SU-DHL-6 (cell line): ENCODE results near the gene WDR64.

ENCODE experiments used
- H2AFZ ChIP-seq: fragments of 200-600 bp; sonication (generic); 2 replicates; pipeline ENCODE4 v1.6.1; 2014; ENCODE audit warnings: low read depth, mild to moderate bottlenecking, moderate library complexity, mixed read lengths, antibody characterized with exemption, low read length; ENCODE audit not compliant: severe bottlenecking
- H3F3A ChIP-seq: fragments of 200-600 bp; shearing (Covaris generic); 2 replicates; pipeline ENCODE4 v1.6.0; 2016; ENCODE audit warnings: antibody characterized with exemption, mild to moderate bottlenecking; ENCODE audit not compliant: insufficient read depth
- H3K27ac ChIP-seq: fragments of 200-600 bp; sonication (generic); 2 replicates; pipeline ENCODE4 v1.5.1; 2016; ENCODE audit warnings: low read depth, mild to moderate bottlenecking, low read length, moderate library complexity, mixed read lengths
- H3K27me3 ChIP-seq: fragments of 200-600 bp; sonication (generic), shearing (Covaris generic); 2 replicates; pipeline ENCODE4 v1.6.0; 2014; ENCODE audit warnings: mild to moderate bottlenecking, low read length
- H3K36me3 ChIP-seq: fragments of 200-600 bp; sonication (generic); 2 replicates; pipeline ENCODE4 v1.6.1; 2014; ENCODE audit warnings: mild to moderate bottlenecking, low read length, mixed read lengths
- H3K4me2 ChIP-seq: fragments of 300-600, 200-600 bp; shearing (Covaris generic), sonication (generic); 2 replicates; pipeline ENCODE4 v1.6.0; 2014; ENCODE audit warnings: low read length, low read depth, mild to moderate bottlenecking; ENCODE audit not compliant: poor library complexity, severe bottlenecking
- H3K4me3 ChIP-seq: fragments of 200-600 bp; sonication (generic); 2 replicates; pipeline ENCODE4 v1.5.1; 2014; ENCODE audit warnings: antibody characterized with exemption, low read length, mild to moderate bottlenecking, mixed read lengths; ENCODE audit not compliant: insufficient read depth, poor library complexity, severe bottlenecking
- H3K79me2 ChIP-seq: fragments of 200-600 bp; sonication (generic); 2 replicates; pipeline ENCODE4 v1.6.1; 2014; ENCODE audit warnings: mild to moderate bottlenecking, low read length, moderate library complexity; ENCODE audit not compliant: insufficient read depth
- H3K9ac ChIP-seq: fragments of 200-600 bp; sonication (generic); 2 replicates; pipeline ENCODE4 v1.7.0; 2014; ENCODE audit warnings: mild to moderate bottlenecking, low read length
- H3K9me2 ChIP-seq: fragments of 200-600 bp; sonication (generic); replicated peaks from 2 replicates; pipeline ENCODE4 v1.6.1; 2014; ENCODE audit warnings: low read length; ENCODE audit not compliant: insufficient read depth
- H3K9me3 ChIP-seq: fragments of 200-600 bp; sonication (generic); 2 replicates; pipeline ENCODE4 v1.6.1; 2014; ENCODE audit warnings: low read length, mixed read lengths; ENCODE audit not compliant: insufficient read depth
- H4K20me1 ChIP-seq: fragments of 200-600 bp; sonication (generic); 2 replicates; pipeline ENCODE4 v1.6.1; 2014; ENCODE audit warnings: low read depth, mild to moderate bottlenecking, antibody characterized with exemption, low read length, moderate library complexity, mixed read lengths
- CTCF ChIP-seq: fragments of 200-600 bp; sonication (generic); IDR thresholded peaks from one replicate; pipeline ENCODE4 v1.5.1; 2017; ENCODE audit warnings: antibody characterized with exemption, mild to moderate bottlenecking, low read length, moderate library complexity; ENCODE audit not compliant: insufficient read depth, poor library complexity, severe bottlenecking
- EZH2phosphoT487 ChIP-seq: fragments of 200-600 bp; sonication (generic), shearing (Covaris generic); conservative IDR thresholded peaks from 2 replicates; pipeline ENCODE4 v1.6.1; 2018; ENCODE audit warnings: mild to moderate bottlenecking, antibody characterized with exemption, low read length, moderate library complexity, mixed read lengths

WDR64 gene

GRCh38 chr1:241844593-241844992 is 192.5 kb downstream of the WDR64 start:
- Histone ChIP-seq H3K9ac (no peak overlapping the region), H3K4me3 (no peak overlapping the region), H3K9me3 (no peaks in the 10 kb centered on the region), H3K27me3 (no peaks in the 10 kb centered on the region), H3K27ac (no peak overlapping the region), H3F3A (peaks cover 12% of the 10 kb centered on the region; the same call in 1 of the 2 replicates), H4K20me1 (peaks cover 1% of the 10 kb centered on the region; the same call in 1 of the 2 replicates), H3K4me2 (no peak overlapping the region), H3K36me3 (peaks cover under 1% of the 10 kb centered on the region; the same call in 1 of the 2 replicates), H3K9me2 (no peaks in the 10 kb centered on the region), H2AFZ (no peak overlapping the region), H3K79me2 (peaks cover 15% of the 10 kb centered on the region)
- TF ChIP-seq EZH2phosphoT487, result no peak
- no peak for TF ChIP-seq CTCF

DNA sequence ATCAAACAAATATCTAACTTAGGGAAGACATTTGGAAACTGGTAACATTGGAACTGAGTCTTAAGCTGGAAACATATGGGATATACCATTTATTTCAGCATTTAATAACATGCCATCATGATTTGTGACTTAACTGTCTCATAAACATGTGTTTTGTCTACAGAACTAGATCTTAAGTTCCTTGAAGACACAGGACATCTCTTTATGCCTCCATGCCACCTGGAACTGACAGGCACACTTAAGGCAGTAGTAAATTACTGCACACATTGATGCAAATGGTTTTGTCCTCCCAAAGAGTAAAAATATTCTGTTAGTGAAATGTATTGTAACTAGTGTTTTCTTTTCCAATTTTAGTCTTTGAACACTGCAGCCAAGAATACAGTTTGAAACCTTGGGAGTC is 194.3 kb downstream of the WDR64 start:
- Histone ChIP-seq H3K9ac (no peak overlapping the region), H3K9me3 (no peaks in the 10 kb centered on the region), H3K27me3 (no peaks in the 10 kb centered on the region), H4K20me1 (peaks cover 3% of the 10 kb centered on the region; the same call in 1 of the 2 replicates), H3K27ac (no peak overlapping the region), H3K4me3 (no peak overlapping the region), H2AFZ (no peak overlapping the region), H3K79me2 (peaks cover 33% of the 10 kb centered on the region), H3K9me2 (no peaks in the 10 kb centered on the region), H3K4me2 (no peak overlapping the region), H3K36me3 (peaks cover 12% of the 10 kb centered on the region), H3F3A (peaks cover 12% of the 10 kb centered on the region; the same call in 1 of the 2 replicates)
- TF ChIP-seq CTCF (no peak), EZH2phosphoT487 (no peak)

GRCh38 chr1:241846862-241847539 is 194.9 kb downstream of the WDR64 start:
- TF ChIP-seq CTCF (no peak), EZH2phosphoT487 (no peak)
- no peaks in the 10 kb centered on the region for H3K9me3 ChIP-seq
- H3K27me3 ChIP-seq, result no peaks in the 10 kb centered on the region

More at GRCh38 chr1:241846862-241847539, 194.9 kb downstream of the WDR64 start:
- Histone ChIP-seq H3K4me3 (peak overlapping the region; percentile 93), H3K9ac (peak overlapping the region; percentile 88), H3K79me2 (peaks cover 39% of the 10 kb centered on the region), H3K36me3 (peaks cover 18% of the 10 kb centered on the region), H3K4me2 (peak overlapping the region; percentile 94), H3K9me2 (no peaks in the 10 kb centered on the region), H2AFZ (peak overlapping the region; percentile 81), H3F3A (peaks cover 12% of the 10 kb centered on the region; the same call in 1 of the 2 replicates), H3K27ac (peak overlapping the region; percentile 96), H4K20me1 (peaks cover 3% of the 10 kb centered on the region; the same call in 1 of the 2 replicates)
